NOMO-1 (cell line): ENCODE results near the gene CCDC167.

ENCODE experiments used
- DNase-seq, 2 experiments: peaks; one replicate each; lab custom pipeline; 2025; ENCODE audit not compliant: unreplicated experiment in 2 of 2; lab: John Stamatoyannopoulos, UW

Gene CCDC167

GRCh38 chr6:37435373-37435772 lies 64.3 kb downstream of the CCDC167 start:
- DNase-seq: no peak

GRCh38 chr6:37433657-37434271 lies 65.9 kb downstream of the CCDC167 start:
- DNase-seq: peak; percentile 21 to 43
